Measurements from ENCODE around the gene MED4. TPM values are rescaled to one million over a fixed set of nuclear protein-coding genes. Genes with fewer than 3 reads are reported as not detected.
A peak's percentile ranks its signal among the peaks of the same experiment; 100 is the strongest.

The MED4 gene
- total RNA-seq, 1 donor from 2014 or later = 26.6 TPM

DNA sequence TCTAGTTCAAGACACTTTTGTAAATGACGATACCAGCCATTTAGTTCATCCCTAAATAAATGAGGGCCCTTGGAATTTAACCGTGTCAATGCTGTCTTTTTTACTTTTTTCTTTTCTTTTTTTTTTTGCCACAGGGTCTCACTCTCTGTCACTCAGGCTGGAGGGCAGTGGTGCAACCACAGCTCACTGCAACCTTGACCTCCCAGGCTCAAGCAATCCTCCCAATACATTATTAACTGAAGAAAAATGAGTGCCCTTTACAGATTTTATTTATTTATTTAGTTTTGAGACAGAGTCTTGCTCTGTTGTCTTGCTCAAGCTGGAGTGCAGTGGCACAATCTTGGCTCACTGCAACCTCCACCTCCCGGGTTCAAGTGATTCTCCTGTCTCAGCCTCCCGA is 2.9 kb upstream of the MED4 start:
- peaks cover 11 to 15% (median 12%) of the 10 kb centered on the region in 3 donors for H3K4me1 ChIP-seq (ENCODE audit: control insufficient read depth in 3 of 3, insufficient read depth in 3 of 3, low read length in 3 of 3)
- H3K9ac ChIP-seq (ENCODE audit: low read depth in 1 of 3, low read length in 3 of 3) = no peak overlapping the region
- no peaks in the 10 kb centered on the region for H3K27me3 ChIP-seq (ENCODE audit: control insufficient read depth in 3 of 3, insufficient read depth in 3 of 3, low read length in 3 of 3)
- no peak overlapping the region for H3K4me3 ChIP-seq (ENCODE audit: low read length in 3 of 3)
- H3K36me3 ChIP-seq (ENCODE audit: control insufficient read depth in 3 of 3, insufficient read depth in 3 of 3, low read length in 3 of 3) = no peaks in the 10 kb centered on the region
- H3K9me3 ChIP-seq (ENCODE audit: control insufficient read depth in 3 of 3, low read length in 3 of 3) = no peaks in the 10 kb centered on the region
- no peak overlapping the region for H3K27ac ChIP-seq (ENCODE audit: low read depth, low read length)

DNA sequence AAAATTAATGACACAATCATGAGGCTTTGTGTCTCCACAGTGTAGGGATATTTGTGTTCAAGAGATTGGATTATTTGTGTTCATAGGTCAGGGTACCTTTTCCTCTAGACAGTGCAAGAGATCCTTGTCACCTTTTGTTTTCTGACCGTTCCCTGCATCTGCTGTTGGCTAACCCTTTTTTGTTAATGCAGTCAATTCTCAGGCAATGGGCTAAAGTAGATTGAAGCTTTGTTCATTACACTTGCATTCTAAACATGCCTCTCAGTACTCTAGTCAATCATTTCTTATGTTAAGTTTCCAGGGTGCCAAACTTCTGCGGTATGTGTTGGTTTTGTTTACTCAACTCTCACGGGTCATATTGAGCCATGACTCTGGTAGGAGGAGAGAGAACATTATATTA is 1.8 kb upstream of the MED4 start:
- Histone ChIP-seq H3K27ac (ENCODE audit: low read depth, low read length) (no peak overlapping the region), H3K4me3 (ENCODE audit: low read length in 3 of 3) (no peak overlapping the region), H3K27me3 (ENCODE audit: control insufficient read depth in 3 of 3, insufficient read depth in 3 of 3, low read length in 3 of 3) (no peaks in the 10 kb centered on the region), H3K9ac (ENCODE audit: low read depth in 1 of 3, low read length in 3 of 3) (no peak overlapping the region), H3K9me3 (ENCODE audit: control insufficient read depth in 3 of 3, low read length in 3 of 3) (no peaks in the 10 kb centered on the region), H3K36me3 (ENCODE audit: control insufficient read depth in 3 of 3, insufficient read depth in 3 of 3, low read length in 3 of 3) (no peaks in the 10 kb centered on the region), H3K4me1 (ENCODE audit: control insufficient read depth in 3 of 3, insufficient read depth in 3 of 3, low read length in 3 of 3) (peaks cover 14 to 23% (median 23%) of the 10 kb centered on the region in 3 donors)

DNA sequence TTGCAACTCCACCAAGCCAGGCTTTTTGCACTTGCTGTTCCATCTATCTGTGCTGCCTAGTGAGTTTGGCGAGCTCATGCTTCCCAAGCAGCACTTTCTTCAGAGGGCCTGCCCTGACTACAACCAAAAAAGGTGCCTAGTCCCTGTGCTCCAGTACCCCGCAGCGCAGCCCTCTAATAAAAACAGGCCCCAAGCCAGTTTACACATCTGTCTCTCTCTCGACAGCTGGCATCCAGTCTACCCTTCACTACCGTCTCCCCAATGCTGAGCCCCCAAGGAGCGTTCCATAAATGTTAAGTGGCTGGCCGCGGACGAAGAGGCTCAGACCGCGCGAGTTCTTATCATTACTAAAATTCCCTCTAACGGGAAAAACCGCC is 512 bp downstream of the MED4 start:
- H3K27me3 ChIP-seq (ENCODE audit: control insufficient read depth in 3 of 3, insufficient read depth in 3 of 3, low read length in 3 of 3) = no peaks in the 10 kb centered on the region
- H3K9me3 ChIP-seq (ENCODE audit: control insufficient read depth in 3 of 3, low read length in 3 of 3) = no peaks in the 10 kb centered on the region
- peak overlapping the region; percentile 88 to 98 (median 91) for H3K4me3 ChIP-seq (ENCODE audit: low read length in 3 of 3)
- H3K36me3 ChIP-seq (ENCODE audit: control insufficient read depth in 3 of 3, insufficient read depth in 3 of 3, low read length in 3 of 3) = no peaks in the 10 kb centered on the region
- peak overlapping the region; percentile 94 for H3K27ac ChIP-seq (ENCODE audit: low read depth, low read length)
- H3K4me1 ChIP-seq (ENCODE audit: control insufficient read depth in 3 of 3, insufficient read depth in 3 of 3, low read length in 3 of 3) = peaks cover 22 to 36% (median 35%) of the 10 kb centered on the region in 3 donors
- peak overlapping the region; percentile 95 to 98 (median 96) for H3K9ac ChIP-seq (ENCODE audit: low read depth in 1 of 3, low read length in 3 of 3)

GRCh38 chr13:48093588-48093987 is 1.3 kb downstream of the MED4 start:
- Histone ChIP-seq H3K4me1 (ENCODE audit: control insufficient read depth in 3 of 3, insufficient read depth in 3 of 3, low read length in 3 of 3) (peaks cover 22 to 39% (median 38%) of the 10 kb centered on the region in 3 donors), H3K27ac (ENCODE audit: low read depth, low read length) (no peak overlapping the region), H3K36me3 (ENCODE audit: control insufficient read depth in 3 of 3, insufficient read depth in 3 of 3, low read length in 3 of 3) (no peaks in the 10 kb centered on the region), H3K4me3 (ENCODE audit: low read length in 3 of 3) (peak overlapping the region; percentile 88 to 98 (median 91)), H3K27me3 (ENCODE audit: control insufficient read depth in 3 of 3, insufficient read depth in 3 of 3, low read length in 3 of 3) (no peaks in the 10 kb centered on the region), H3K9me3 (ENCODE audit: control insufficient read depth in 3 of 3, low read length in 3 of 3) (no peaks in the 10 kb centered on the region), H3K9ac (ENCODE audit: low read depth in 1 of 3, low read length in 3 of 3) (peak overlapping the region in 1 of 3 donors; percentile 98)

GRCh38 chr13:48086272-48086671 is 8.6 kb downstream of the MED4 start:
- Histone ChIP-seq H3K27me3 (ENCODE audit: control insufficient read depth in 3 of 3, insufficient read depth in 3 of 3, low read length in 3 of 3) (no peaks in the 10 kb centered on the region), H3K27ac (ENCODE audit: low read depth, low read length) (no peak overlapping the region), H3K36me3 (ENCODE audit: control insufficient read depth in 3 of 3, insufficient read depth in 3 of 3, low read length in 3 of 3) (peaks cover 10 to 26% (median 25%) of the 10 kb centered on the region in 3 donors), H3K4me3 (ENCODE audit: low read length in 3 of 3) (no peak overlapping the region), H3K4me1 (ENCODE audit: control insufficient read depth in 3 of 3, insufficient read depth in 3 of 3, low read length in 3 of 3) (peaks cover 9 to 13% (median 11%) of the 10 kb centered on the region in 3 donors), H3K9me3 (ENCODE audit: control insufficient read depth in 3 of 3, low read length in 3 of 3) (no peaks in the 10 kb centered on the region), H3K9ac (ENCODE audit: low read depth in 1 of 3, low read length in 3 of 3) (no peak overlapping the region)

DNA sequence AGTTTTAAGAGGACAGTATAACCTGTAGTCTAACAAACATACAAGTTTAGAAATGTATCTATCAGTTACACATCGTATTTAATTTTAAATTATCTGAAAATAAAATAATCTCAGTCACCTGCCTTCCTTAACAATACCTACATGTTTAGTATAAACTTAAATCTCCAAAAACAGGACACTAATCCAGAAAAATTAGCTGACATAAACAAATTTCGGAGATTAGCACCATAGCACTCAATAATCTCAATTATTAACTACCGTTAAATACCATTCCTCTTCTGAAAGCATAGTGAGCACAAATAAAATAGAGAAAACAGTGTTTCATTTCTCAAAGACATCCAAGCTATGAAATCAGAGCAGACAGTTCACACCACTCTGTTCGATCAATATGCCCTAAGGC is 13.2 kb downstream of the MED4 start:
- no peak overlapping the region for H3K27ac ChIP-seq (ENCODE audit: low read depth, low read length)
- H3K4me1 ChIP-seq (ENCODE audit: control insufficient read depth in 3 of 3, insufficient read depth in 3 of 3, low read length in 3 of 3) = no peaks in the 10 kb centered on the region
- no peaks in the 10 kb centered on the region for H3K9me3 ChIP-seq (ENCODE audit: control insufficient read depth in 3 of 3, low read length in 3 of 3)
- H3K36me3 ChIP-seq (ENCODE audit: control insufficient read depth in 3 of 3, insufficient read depth in 3 of 3, low read length in 3 of 3) = peaks cover 40 to 61% (median 60%) of the 10 kb centered on the region in 3 donors
- H3K27me3 ChIP-seq (ENCODE audit: control insufficient read depth in 3 of 3, insufficient read depth in 3 of 3, low read length in 3 of 3) = no peaks in the 10 kb centered on the region
- no peak overlapping the region for H3K9ac ChIP-seq (ENCODE audit: low read depth in 1 of 3, low read length in 3 of 3)
- H3K4me3 ChIP-seq (ENCODE audit: low read length in 3 of 3) = no peak overlapping the region

DNA sequence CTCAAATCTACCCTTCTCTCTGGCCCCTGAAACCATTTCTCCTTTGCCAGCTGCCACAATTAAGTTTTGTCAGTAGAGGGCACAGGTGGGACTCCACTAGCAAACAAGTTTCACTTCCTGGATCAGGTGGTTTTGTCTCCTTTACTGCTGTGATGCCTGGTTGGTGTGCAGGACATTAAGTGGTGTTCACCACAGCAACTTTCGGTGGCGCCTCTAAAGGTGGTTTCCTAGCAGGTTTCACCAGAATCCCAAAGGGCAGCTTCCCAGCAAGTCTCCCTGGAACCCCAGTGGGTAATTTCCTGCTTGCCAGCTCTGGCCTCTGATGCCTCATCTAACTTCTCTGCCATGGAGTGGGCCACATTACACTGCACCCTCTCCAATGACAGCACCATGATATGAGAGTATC is 16.6 kb downstream of the MED4 start:
- Histone ChIP-seq H3K4me1 (ENCODE audit: control insufficient read depth in 3 of 3, insufficient read depth in 3 of 3, low read length in 3 of 3) (no peaks in the 10 kb centered on the region), H3K36me3 (ENCODE audit: control insufficient read depth in 3 of 3, insufficient read depth in 3 of 3, low read length in 3 of 3) (peaks cover 46 to 73% (median 67%) of the 10 kb centered on the region in 3 donors), H3K9me3 (ENCODE audit: control insufficient read depth in 3 of 3, low read length in 3 of 3) (no peaks in the 10 kb centered on the region), H3K4me3 (ENCODE audit: low read length in 3 of 3) (no peak overlapping the region), H3K27ac (ENCODE audit: low read depth, low read length) (no peak overlapping the region), H3K9ac (ENCODE audit: low read depth in 1 of 3, low read length in 3 of 3) (no peak overlapping the region), H3K27me3 (ENCODE audit: control insufficient read depth in 3 of 3, insufficient read depth in 3 of 3, low read length in 3 of 3) (no peaks in the 10 kb centered on the region)

DNA sequence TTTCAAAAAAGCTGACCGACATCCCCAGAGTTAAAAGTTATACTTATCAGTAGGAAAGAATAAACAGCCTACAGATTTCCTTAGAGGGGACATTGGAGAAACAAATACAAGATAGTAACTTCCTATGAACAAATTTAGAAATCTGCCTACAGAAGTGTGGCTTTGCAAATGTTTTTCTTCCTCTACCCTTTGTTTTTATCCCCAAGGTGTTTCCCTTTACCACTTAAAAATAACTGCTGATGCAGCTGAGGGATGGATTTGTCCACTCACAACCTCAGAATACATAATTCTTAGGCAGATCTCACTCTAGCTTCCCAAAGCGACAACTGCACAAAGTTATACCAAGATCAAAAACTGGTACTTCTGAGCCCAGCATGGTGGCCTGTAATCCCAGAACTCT is 20.9 kb downstream of the MED4 start:
- H3K27ac ChIP-seq (ENCODE audit: low read depth, low read length) = no peak overlapping the region
- no peak overlapping the region for H3K4me3 ChIP-seq (ENCODE audit: low read length in 3 of 3)
- no peaks in the 10 kb centered on the region for H3K27me3 ChIP-seq (ENCODE audit: control insufficient read depth in 3 of 3, insufficient read depth in 3 of 3, low read length in 3 of 3)
- no peaks in the 10 kb centered on the region for H3K4me1 ChIP-seq (ENCODE audit: control insufficient read depth in 3 of 3, insufficient read depth in 3 of 3, low read length in 3 of 3)
- H3K9ac ChIP-seq (ENCODE audit: low read depth in 1 of 3, low read length in 3 of 3) = no peak overlapping the region
- peaks cover 54 to 81% (median 68%) of the 10 kb centered on the region in 3 donors for H3K36me3 ChIP-seq (ENCODE audit: control insufficient read depth in 3 of 3, insufficient read depth in 3 of 3, low read length in 3 of 3)
- H3K9me3 ChIP-seq (ENCODE audit: control insufficient read depth in 3 of 3, low read length in 3 of 3) = peaks cover 4 to 16% (median 10%) of the 10 kb centered on the region in 3 donors

DNA sequence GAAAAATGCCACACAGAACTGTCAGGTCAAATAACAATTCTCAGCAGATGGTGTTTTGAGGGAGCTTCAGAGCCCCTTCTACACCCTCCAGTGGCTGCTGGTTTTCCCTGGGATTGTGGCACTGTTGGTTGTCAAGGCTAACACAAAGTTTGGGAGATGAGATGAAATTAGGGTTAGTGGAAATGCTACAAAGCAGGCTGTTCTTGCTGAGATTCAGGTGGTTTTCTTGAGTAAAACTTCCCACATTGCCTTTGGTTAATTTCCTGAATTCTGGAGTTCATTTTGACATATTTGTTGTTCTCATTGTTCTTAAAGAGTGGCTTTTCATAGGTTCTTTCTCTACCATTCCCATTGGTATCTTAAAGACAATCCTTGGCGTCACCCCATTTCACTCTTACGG is 22.1 kb downstream of the MED4 start:
- Histone ChIP-seq H3K36me3 (ENCODE audit: control insufficient read depth in 3 of 3, insufficient read depth in 3 of 3, low read length in 3 of 3) (peaks cover 48 to 82% (median 56%) of the 10 kb centered on the region in 3 donors), H3K9me3 (ENCODE audit: control insufficient read depth in 3 of 3, low read length in 3 of 3) (peaks cover 4 to 26% (median 12%) of the 10 kb centered on the region in 3 donors), H3K9ac (ENCODE audit: low read depth in 1 of 3, low read length in 3 of 3) (no peak overlapping the region), H3K27ac (ENCODE audit: low read depth, low read length) (no peak overlapping the region), H3K4me1 (ENCODE audit: control insufficient read depth in 3 of 3, insufficient read depth in 3 of 3, low read length in 3 of 3) (no peaks in the 10 kb centered on the region), H3K4me3 (ENCODE audit: low read length in 3 of 3) (no peak overlapping the region), H3K27me3 (ENCODE audit: control insufficient read depth in 3 of 3, insufficient read depth in 3 of 3, low read length in 3 of 3) (no peaks in the 10 kb centered on the region)

DNA sequence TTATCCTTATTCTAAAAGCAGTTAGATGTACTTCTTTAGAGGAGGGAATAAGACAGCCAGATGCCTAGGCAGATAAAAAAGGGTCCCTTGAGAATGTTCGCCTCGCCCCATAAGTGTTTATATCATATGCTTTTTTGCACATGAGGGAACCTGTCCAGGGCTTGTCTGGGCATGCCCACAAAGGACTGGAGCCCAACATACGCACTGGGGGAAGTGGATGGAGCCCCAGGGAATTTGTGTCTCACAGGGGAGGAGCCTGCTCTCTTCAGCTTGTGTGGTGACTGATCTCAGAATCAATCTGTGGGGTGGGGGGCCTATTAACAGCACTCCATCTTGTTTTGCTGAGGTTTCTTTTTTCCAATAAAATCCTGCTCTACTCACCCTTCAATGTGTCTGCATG is 22.6 kb downstream of the MED4 start:
- Histone ChIP-seq H3K4me3 (ENCODE audit: low read length in 3 of 3) (no peak overlapping the region), H3K9ac (ENCODE audit: low read depth in 1 of 3, low read length in 3 of 3) (no peak overlapping the region), H3K36me3 (ENCODE audit: control insufficient read depth in 3 of 3, insufficient read depth in 3 of 3, low read length in 3 of 3) (peaks cover 49 to 83% (median 58%) of the 10 kb centered on the region in 3 donors), H3K27ac (ENCODE audit: low read depth, low read length) (no peak overlapping the region), H3K9me3 (ENCODE audit: control insufficient read depth in 3 of 3, low read length in 3 of 3) (peaks cover 4 to 29% (median 12%) of the 10 kb centered on the region in 3 donors), H3K27me3 (ENCODE audit: control insufficient read depth in 3 of 3, insufficient read depth in 3 of 3, low read length in 3 of 3) (no peaks in the 10 kb centered on the region), H3K4me1 (ENCODE audit: control insufficient read depth in 3 of 3, insufficient read depth in 3 of 3, low read length in 3 of 3) (no peaks in the 10 kb centered on the region)
